Measurements from ENCODE around the gene DGCR2.

- TF ChIP-seq CTCF (IDR thresholded peaks at IDR 0.05; ENCODE audit: poor library complexity, severe bottlenecking) (no peak), RAD21 (conservative IDR thresholded peaks at IDR 0.05) (no peak)
These were observed 27.7 kb downstream of the DGCR2 start for GRCh38 chr22:19094393-19094997.
